Choroid plexus epithelial cell (primary cell): ENCODE measurements around the gene CDH4.

Experiments used
- DNase-seq: peaks from one replicate; pipeline ENCODE4 v3.0.0-alpha.2; 2010; ENCODE audit warnings: low read depth
- H3K4me3 ChIP-seq: 2 replicates; pipeline ENCODE4 v1.5.1; 2011; ENCODE audit warnings: low read depth, mild to moderate bottlenecking, control low read depth, low read length, moderate library complexity
- CTCF ChIP-seq: conservative IDR thresholded peaks from 2 replicates; pipeline ENCODE4 v1.5.1; 2011; ENCODE audit warnings: low read depth, mild to moderate bottlenecking, control low read depth, inconsistent platforms, low read length, moderate library complexity

The CDH4 gene

GRCh38 chr20:61656198-61656597 is 404.1 kb downstream of the CDH4 start:
- no peak for DNase-seq
- H3K4me3 ChIP-seq: no peak overlapping the region
- TF ChIP-seq CTCF: no peak

- TF ChIP-seq CTCF: no peak
- no peak overlapping the region for H3K4me3 ChIP-seq
- DNase-seq: no peak
Observed at GRCh38 chr20:61657721-61658377, 405.8 kb downstream of the CDH4 start.

GRCh38 chr20:61658563-61658962 is 406.5 kb downstream of the CDH4 start:
- DNase-seq: no peak
- TF ChIP-seq CTCF: no peak
- H3K4me3 ChIP-seq: no peak overlapping the region

GRCh38 chr20:61659246-61659993 is 407.4 kb downstream of the CDH4 start:
- no peak for TF ChIP-seq CTCF
- DNase-seq: no peak
- H3K4me3 ChIP-seq: no peak overlapping the region

- no peak overlapping the region for H3K4me3 ChIP-seq
- no peak for DNase-seq
- no peak for TF ChIP-seq CTCF
Observed at GRCh38 chr20:61659994-61660346, 407.9 kb downstream of the CDH4 start.

GRCh38 chr20:61660559-61660958 is 408.5 kb downstream of the CDH4 start:
- DNase-seq: no peak
- no peak overlapping the region for H3K4me3 ChIP-seq
- TF ChIP-seq CTCF: no peak

- TF ChIP-seq CTCF: no peak
Observed at GRCh38 chr20:61661025-61661424, 409.0 kb downstream of the CDH4 start.

More at GRCh38 chr20:61661025-61661424, 409.0 kb downstream of the CDH4 start:
- DNase-seq: no peak
- no peak overlapping the region for H3K4me3 ChIP-seq
